Neural crest cell (in vitro differentiated cells): ENCODE results near the gene DOCK8. TPM values are rescaled to one million over a fixed set of nuclear protein-coding genes. Genes with fewer than 3 reads are reported as not detected.

Experiments
- DNase-seq: peaks from one replicate; pipeline ENCODE4 v3.0.0; 2021; ENCODE audit warnings: low read depth, mixed read lengths, low spot score
- H3K27ac Mint-ChIP-seq: one replicate; pipeline ENCODE4 v1.8.0; 2021; ENCODE audit warnings: mild to moderate bottlenecking, mixed read lengths; ENCODE audit not compliant: unreplicated experiment
- H3K27me3 Mint-ChIP-seq: 2 replicates; pipeline ENCODE4 v1.8.0; 2021; ENCODE audit warnings: low read depth, mild to moderate bottlenecking, mixed read lengths
- H3K36me3 Mint-ChIP-seq: 2 replicates; pipeline ENCODE4 v1.8.0; 2021; ENCODE audit warnings: low read depth, mild to moderate bottlenecking, mixed read lengths
- H3K4me1 Mint-ChIP-seq: 2 replicates; pipeline ENCODE4 v1.8.0; 2021; ENCODE audit warnings: mixed read lengths
- H3K4me3 Mint-ChIP-seq: one replicate; pipeline ENCODE4 v1.8.0; 2021; ENCODE audit warnings: mild to moderate bottlenecking, mixed read lengths
- H3K9me3 Mint-ChIP-seq: 2 replicates; pipeline ENCODE4 v1.8.0; 2021; ENCODE audit warnings: mixed read lengths
- CTCF ChIP-seq: fragments of 200-600 bp; sonication (generic); conservative IDR thresholded peaks from 2 replicates; pipeline ENCODE4 v1.5.0; 2021; ENCODE audit warnings: antibody characterized with exemption, mild to moderate bottlenecking
- total RNA-seq: library from RNA; stranded (reverse); gene quantifications from 2 replicates; pipeline ENCODE4 v1.2.1, GENCODE V29; 2021

DOCK8 gene
- total RNA-seq, 1 donor from 2014 or later: 0.58 TPM

DNA sequence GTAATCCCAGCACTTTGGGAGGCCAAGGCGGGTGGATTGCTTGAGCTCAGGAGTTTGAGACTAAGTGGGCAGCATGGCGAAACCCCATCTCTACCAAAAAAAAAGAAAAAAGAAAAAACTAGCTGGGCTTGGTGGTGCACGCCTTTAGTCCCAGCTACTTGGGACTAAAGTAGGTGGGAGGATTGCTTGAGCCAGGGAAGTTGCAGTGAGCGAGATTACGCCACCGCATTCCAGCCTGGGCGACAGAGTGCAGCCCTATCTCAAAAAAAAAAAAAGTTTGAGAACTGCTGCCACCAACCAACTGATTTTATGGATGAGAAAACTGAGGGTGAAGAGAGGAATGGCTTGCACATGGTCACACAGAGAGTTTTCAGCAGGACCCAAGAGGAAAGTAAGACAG lies 175.1 kb downstream of the DOCK8 start:
- no peak for TF ChIP-seq CTCF
- no peaks in the 10 kb centered on the region for H3K9me3 Mint-ChIP-seq
- no peaks in the 10 kb centered on the region for H3K27me3 Mint-ChIP-seq
- H3K27ac Mint-ChIP-seq: no peak overlapping the region
- H3K36me3 Mint-ChIP-seq: no peaks in the 10 kb centered on the region
- H3K4me1 Mint-ChIP-seq: no peaks in the 10 kb centered on the region
- H3K4me3 Mint-ChIP-seq: no peak overlapping the region
- DNase-seq: no peak

DNA sequence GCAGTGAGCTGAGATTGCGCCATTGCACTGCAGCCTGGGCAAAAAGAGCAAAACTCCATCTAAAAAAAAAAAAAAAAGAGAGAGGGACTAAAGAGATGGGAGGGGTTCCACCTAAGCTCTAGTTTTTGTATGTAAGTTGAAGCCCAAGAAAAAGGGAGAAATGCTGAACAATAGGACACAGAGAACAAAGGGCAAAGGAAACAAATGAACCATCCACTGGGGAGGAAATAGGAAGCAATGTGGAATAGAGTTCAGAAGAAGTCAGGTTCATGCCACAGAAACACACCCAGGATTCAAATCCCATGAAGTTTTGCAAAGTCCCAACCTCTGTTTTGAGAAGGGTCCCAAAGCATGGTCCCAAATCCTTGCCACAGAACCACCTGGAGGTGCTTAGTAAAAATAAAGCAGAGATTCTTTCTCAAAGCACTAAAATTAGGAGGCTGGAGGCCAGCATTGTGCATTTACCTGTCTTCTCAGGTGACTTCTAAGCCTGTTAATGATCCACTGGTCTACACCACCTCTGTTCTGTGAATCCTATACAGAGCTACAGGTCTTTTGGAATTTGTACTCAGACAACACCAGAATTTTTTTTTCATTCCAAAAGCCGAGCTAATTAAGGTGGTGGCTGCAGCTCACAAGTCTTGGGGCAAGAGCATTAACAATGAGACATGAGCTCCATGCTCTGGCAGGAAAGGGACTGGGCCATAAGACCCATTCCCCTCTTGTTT lies 177.6 kb downstream of the DOCK8 start:
- Mint-ChIP-seq H3K36me3 (no peaks in the 10 kb centered on the region), H3K4me3 (no peak overlapping the region), H3K4me1 (peaks cover 4% of the 10 kb centered on the region), H3K27ac (no peak overlapping the region), H3K9me3 (no peaks in the 10 kb centered on the region), H3K27me3 (no peaks in the 10 kb centered on the region)
- no peak for TF ChIP-seq CTCF
- no peak for DNase-seq

- no peak for TF ChIP-seq CTCF
- Mint-ChIP-seq H3K27me3 (no peaks in the 10 kb centered on the region), H3K27ac (no peak overlapping the region), H3K4me3 (no peak overlapping the region), H3K4me1 (peaks cover 4% of the 10 kb centered on the region), H3K9me3 (no peaks in the 10 kb centered on the region), H3K36me3 (no peaks in the 10 kb centered on the region)
- no peak for DNase-seq
Measured at GRCh38 chr9:394347-395052, 179.8 kb downstream of the DOCK8 start.

- Mint-ChIP-seq H3K4me3 (no peak overlapping the region), H3K36me3 (no peaks in the 10 kb centered on the region), H3K27ac (no peak overlapping the region), H3K4me1 (peaks cover 4% of the 10 kb centered on the region), H3K27me3 (peaks cover 1% of the 10 kb centered on the region), H3K9me3 (no peaks in the 10 kb centered on the region)
- no peak for TF ChIP-seq CTCF
- DNase-seq: no peak
Measured at GRCh38 chr9:396396-396795, 181.7 kb downstream of the DOCK8 start.

GRCh38 chr9:398085-398484 lies 183.4 kb downstream of the DOCK8 start:
- H3K4me1 Mint-ChIP-seq: peaks cover 4% of the 10 kb centered on the region
- no peak for DNase-seq
- H3K27me3 Mint-ChIP-seq: peaks cover 3% of the 10 kb centered on the region
- no peaks in the 10 kb centered on the region for H3K9me3 Mint-ChIP-seq
- H3K4me3 Mint-ChIP-seq: no peak overlapping the region
- H3K36me3 Mint-ChIP-seq: no peaks in the 10 kb centered on the region
- H3K27ac Mint-ChIP-seq: no peak overlapping the region
- no peak for TF ChIP-seq CTCF
